Measurements from ENCODE around the gene SH3TC2.

SH3TC2 gene

GRCh38 chr5:149072791-149073190 lies 9.9 kb upstream of the SH3TC2 start:
- TF ChIP-seq, protein P1, sequence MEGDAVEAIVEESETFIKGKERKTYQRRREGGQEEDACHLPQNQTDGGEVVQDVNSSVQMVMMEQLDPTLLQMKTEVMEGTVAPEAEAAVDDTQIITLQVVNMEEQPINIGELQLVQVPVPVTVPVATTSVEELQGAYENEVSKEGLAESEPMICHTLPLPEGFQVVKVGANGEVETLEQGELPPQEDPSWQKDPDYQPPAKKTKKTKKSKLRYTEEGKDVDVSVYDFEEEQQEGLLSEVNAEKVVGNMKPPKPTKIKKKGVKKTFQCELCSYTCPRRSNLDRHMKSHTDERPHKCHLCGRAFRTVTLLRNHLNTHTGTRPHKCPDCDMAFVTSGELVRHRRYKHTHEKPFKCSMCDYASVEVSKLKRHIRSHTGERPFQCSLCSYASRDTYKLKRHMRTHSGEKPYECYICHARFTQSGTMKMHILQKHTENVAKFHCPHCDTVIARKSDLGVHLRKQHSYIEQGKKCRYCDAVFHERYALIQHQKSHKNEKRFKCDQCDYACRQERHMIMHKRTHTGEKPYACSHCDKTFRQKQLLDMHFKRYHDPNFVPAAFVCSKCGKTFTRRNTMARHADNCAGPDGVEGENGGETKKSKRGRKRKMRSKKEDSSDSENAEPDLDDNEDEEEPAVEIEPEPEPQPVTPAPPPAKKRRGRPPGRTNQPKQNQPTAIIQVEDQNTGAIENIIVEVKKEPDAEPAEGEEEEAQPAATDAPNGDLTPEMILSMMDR (conservative IDR thresholded peaks at IDR 0.05): no peak
- no peak for TF ChIP-seq ZFX (IDR thresholded peaks at IDR 0.05)
- H3K27ac ChIP-seq: no peak overlapping the region

- H3K27ac ChIP-seq: no peak overlapping the region
- TF ChIP-seq, protein P1 (conservative IDR thresholded peaks at IDR 0.05): no peak
- no peak for TF ChIP-seq ZFX (IDR thresholded peaks at IDR 0.05)
Measured at GRCh38 chr5:149072376-149072775, 9.5 kb upstream of the SH3TC2 start.

DNA sequence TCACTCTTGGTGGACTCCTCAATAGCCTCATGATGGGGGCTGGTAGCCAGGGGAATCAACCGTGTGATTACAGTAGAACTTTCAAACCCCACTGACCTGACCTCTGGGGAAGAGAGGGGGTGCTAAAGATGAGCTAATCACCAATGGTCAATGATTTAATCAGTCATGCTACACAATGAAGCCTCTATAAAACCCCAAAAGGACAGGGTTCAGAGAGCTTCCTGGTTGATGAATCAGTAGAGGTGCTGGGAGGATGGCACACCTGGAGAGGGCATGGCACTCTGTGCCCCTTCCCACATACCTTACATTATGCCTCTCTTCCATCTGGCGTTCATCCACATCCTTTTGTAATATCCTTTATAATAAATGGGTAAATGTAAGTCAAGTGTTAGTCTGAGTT lies 8.9 kb upstream of the SH3TC2 start:
- no peak overlapping the region for H3K27ac ChIP-seq
- TF ChIP-seq, protein P1 (conservative IDR thresholded peaks at IDR 0.05): no peak
- no peak for TF ChIP-seq ZFX (IDR thresholded peaks at IDR 0.05)

- TF ChIP-seq ZFX (IDR thresholded peaks at IDR 0.05): no peak
- TF ChIP-seq, protein P1 (conservative IDR thresholded peaks at IDR 0.05): no peak
- H3K27ac ChIP-seq: no peak overlapping the region
Measured at GRCh38 chr5:149071216-149071615, 8.4 kb upstream of the SH3TC2 start.

DNA sequence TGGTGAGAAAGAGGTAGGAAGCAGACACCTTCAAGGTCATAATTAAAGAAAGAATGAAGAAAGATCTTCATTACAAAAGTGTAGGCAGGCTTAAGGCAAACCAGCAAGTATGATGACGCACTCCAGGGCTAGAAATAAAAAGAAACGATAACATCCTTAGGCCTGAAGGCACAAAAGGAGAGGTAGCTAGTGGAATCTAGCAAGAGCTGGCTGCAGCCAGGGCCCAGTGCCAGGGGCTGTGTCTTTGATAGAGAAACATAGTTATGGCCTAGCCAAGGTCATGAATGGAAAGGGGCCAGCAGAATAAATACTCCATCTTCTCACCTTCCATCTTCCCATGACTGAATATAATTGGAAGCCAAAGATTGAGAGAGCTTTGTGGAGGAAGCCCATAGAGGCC lies 6.8 kb upstream of the SH3TC2 start:
- TF ChIP-seq, protein P1 (conservative IDR thresholded peaks at IDR 0.05): no peak
- no peak overlapping the region for H3K27ac ChIP-seq

DNA sequence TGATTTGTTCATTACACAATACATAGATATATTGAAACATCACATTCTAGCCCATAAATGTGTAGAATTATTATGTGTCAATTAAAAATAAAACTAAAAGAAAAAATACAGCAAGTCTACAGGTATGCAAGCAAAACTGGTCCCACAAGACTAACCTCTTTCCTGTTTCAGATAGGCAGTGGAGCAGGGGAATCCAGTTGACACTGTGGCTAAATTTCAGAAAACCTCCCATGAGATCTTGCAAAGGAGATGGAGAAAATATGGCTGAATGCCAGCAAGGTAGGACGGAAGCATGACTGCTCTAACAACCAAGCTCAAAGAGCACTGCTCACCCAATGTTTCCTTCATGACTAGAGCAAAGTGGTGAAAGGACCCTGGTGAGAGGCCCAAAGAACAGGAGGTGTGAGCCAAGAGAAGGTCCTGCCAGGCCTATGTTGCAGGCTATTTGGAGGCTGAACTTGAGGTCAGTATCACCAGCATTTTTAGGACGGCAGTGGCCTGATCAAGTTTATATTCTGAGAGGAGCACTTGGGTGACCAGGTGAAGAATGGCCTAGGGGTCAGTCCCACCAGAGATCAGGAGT lies 1.1 kb upstream of the SH3TC2 start:
- H3K27ac ChIP-seq: no peak overlapping the region
- TF ChIP-seq ZFX (IDR thresholded peaks at IDR 0.05): no peak
- TF ChIP-seq, protein P1 (conservative IDR thresholded peaks at IDR 0.05): no peak

- no peak overlapping the region for H3K27ac ChIP-seq
- TF ChIP-seq, protein P1 (conservative IDR thresholded peaks at IDR 0.05): no peak
- no peak for TF ChIP-seq ZFX (IDR thresholded peaks at IDR 0.05)
Measured at GRCh38 chr5:149062371-149063016, 368 bp downstream of the SH3TC2 start.

All from C4-2B (cell line).